Right lobe of liver (tissue), 6 donors: ENCODE data around the gene FAM32A. TPM values are rescaled to one million over a fixed set of nuclear protein-coding genes. Genes with fewer than 3 reads are reported as not detected.

Experiments used
- ATAC-seq, 4 donors: fragments of 200-7000 bp; cut with Tn5 transposase; one replicate each; pipeline ENCODE4 v1.9.1; 2020; ENCODE audit warnings: mild to moderate bottlenecking in 4 of 4, moderate library complexity in 4 of 4
- DNase-seq, 3 donors: peaks; one replicate each; pipeline ENCODE4 v3.0.0-alpha.2; 2020
- H3K27ac ChIP-seq, 3 donors: fragments of 200-600 bp; one replicate each; pipeline ENCODE4 v1.8.0; 2022
- H3K27me3 ChIP-seq, 2 donors: fragments of 200-600 bp; one replicate each; pipeline ENCODE4 v1.8.0; 2022
- H3K36me3 ChIP-seq, 4 donors: fragments of 200-600 bp; sonication (generic) in 1 of 4; one replicate each; pipeline versions ENCODE4 v1.5.1 to v1.8.0; 2017 to 2022; ENCODE audit warnings: control low read depth in 1 of 4
- H3K4me1 ChIP-seq, 4 donors: fragments of 200-600 bp; sonication (generic) in 1 of 4; one replicate each; pipeline versions ENCODE4 v1.5.1 to v1.8.0; 2017 to 2022; ENCODE audit warnings: control low read depth in 1 of 4
- H3K4me3 ChIP-seq, 3 donors: fragments of 200-600 bp; one replicate each; pipeline ENCODE4 v1.8.0; 2022
- H3K9me3 ChIP-seq, 4 donors: fragments of 200-600 bp; sonication (generic) in 1 of 4; one replicate each; pipeline versions ENCODE4 v1.5.1 to v1.8.0; 2017 to 2022; ENCODE audit warnings: control low read depth in 1 of 4
- POLR2A ChIP-seq: fragments of 450-650 bp; IDR thresholded peaks from one replicate; pipeline ENCODE4 v1.6.1; 2017; ENCODE audit warnings: antibody characterized with exemption, mild to moderate bottlenecking
- WGBS: methylation state at CpG from one replicate; pipeline ENCODE4 v1.1.6; 2018; ENCODE audit warnings: low coverage, low lambda C conversion rate; ENCODE audit not compliant: insufficient coverage; ENCODE audit errors: missing lambda C conversion rate; 5-methylcytosine and 5-hydroxymethylcytosine counted together
- intact Hi-C, 2 donors: fragments of 100-400 bp; cut with DNase I; formaldehyde crosslinking; loops; one replicate each; pipeline versions ENCODE4 v1.11.2 to v1.14.1; 2022
- total RNA-seq, 6 experiments: library from RNA; depleted of rRNA in 2 of 6; stranded (reverse); fragments of >200 nt in 2 of 6; fragmentation: NEBNext Ultra II Directional in 3 of 6; extraction: Animal tissue kit (Norgen Biotek cat#: 25700) in 3 of 6; gene quantifications; one replicate each; pipeline versions ENCODE4 v1.1.0 to v1.2.4, GENCODE V29; 2016 to 2023
- TF ChIP-seq, protein P1 (sequence below), 4 donors: fragments of 200-600 bp in 3 of 4; fragments of 450-650 bp in 1 of 4; IDR thresholded peaks; one replicate each; pipeline versions ENCODE4 v1.5.1 to v1.8.0; 2016 to 2022; ENCODE audit warnings: antibody characterized with exemption in 4 of 4, mild to moderate bottlenecking in 2 of 4
- donor health status: DM: no; HTN: yes; CAD: no.
- donor health status: DM: no; HTN: no; CAD: no.
- donor health status: DM: no; HTN: no; CAD: no.
- donor health status: DM: no; HTN: yes; CAD: no.
- donor health status: DM: no; HTN: yes; CAD: no.

FAM32A gene
- total RNA-seq, 6 experiments from 2014 or later: 32.1 to 65.8 (median 37.5) TPM

DNA sequence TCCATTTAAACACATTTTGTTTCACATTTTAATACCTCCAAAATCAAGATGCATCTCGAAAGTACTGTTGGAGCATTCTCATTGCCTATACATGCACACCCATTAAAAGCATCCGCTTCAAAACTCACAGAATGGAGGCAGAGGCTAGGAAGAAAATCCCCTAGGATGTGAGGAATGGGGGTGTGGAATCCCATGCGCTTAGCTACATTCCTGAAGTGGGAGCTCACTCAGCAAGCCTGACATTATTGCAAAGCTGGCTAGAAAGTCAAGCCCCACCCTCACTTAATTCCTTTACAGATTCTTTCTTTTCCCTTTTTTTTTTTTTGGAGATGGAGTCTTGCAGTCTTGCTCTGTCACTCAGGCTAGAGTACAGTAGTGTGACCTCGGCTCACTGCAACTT is 4.6 kb upstream of the FAM32A start:
- ATAC-seq (no peak), DNase-seq (no peak)
- Histone ChIP-seq H3K4me1 (peaks cover 0 to 5% (median 0%) of the 10 kb centered on the region in 4 donors), H3K9me3 (no peaks in the 10 kb centered on the region), H3K4me3 (no peak overlapping the region), H3K36me3 (no peaks in the 10 kb centered on the region), H3K27ac (no peak overlapping the region), H3K27me3 (no peaks in the 10 kb centered on the region)
- no peak for TF ChIP-seq POLR2A
- TF ChIP-seq, protein P1, sequence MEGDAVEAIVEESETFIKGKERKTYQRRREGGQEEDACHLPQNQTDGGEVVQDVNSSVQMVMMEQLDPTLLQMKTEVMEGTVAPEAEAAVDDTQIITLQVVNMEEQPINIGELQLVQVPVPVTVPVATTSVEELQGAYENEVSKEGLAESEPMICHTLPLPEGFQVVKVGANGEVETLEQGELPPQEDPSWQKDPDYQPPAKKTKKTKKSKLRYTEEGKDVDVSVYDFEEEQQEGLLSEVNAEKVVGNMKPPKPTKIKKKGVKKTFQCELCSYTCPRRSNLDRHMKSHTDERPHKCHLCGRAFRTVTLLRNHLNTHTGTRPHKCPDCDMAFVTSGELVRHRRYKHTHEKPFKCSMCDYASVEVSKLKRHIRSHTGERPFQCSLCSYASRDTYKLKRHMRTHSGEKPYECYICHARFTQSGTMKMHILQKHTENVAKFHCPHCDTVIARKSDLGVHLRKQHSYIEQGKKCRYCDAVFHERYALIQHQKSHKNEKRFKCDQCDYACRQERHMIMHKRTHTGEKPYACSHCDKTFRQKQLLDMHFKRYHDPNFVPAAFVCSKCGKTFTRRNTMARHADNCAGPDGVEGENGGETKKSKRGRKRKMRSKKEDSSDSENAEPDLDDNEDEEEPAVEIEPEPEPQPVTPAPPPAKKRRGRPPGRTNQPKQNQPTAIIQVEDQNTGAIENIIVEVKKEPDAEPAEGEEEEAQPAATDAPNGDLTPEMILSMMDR (IDR thresholded peaks at IDR 0.05): no peak
- WGBS: 54% methylated on average over 4 of the region's 4 CpGs
- intact Hi-C loops: loop anchor here in 1 of 2 donors (5.0 kb wide), 1 partner anchor 138 kb away; no protein-coding TSS in a partner anchor

DNA sequence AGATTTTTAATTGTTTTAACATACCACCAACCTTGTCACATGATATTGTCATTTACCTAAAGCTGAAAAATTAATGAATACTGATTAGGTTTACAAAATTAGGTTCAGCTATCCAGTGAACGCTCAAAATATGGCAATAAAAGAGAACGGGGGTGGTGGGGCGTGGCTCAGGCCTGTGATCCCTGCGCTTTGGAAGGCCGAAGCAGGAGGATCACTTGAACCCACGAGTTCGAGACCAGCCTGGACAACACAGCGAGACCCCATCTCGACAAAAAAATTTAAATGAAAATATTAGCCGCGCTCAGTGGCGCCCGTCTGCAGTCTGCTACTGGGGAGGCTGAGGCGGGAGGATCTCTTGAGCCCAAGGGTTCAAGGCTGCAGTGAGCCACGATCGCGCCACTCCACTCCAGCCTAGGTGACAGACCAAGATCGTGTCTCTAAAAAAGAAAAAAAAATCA is 516 bp upstream of the FAM32A start:
- intact Hi-C loops: loop anchor here in 1 of 2 donors (5.0 kb wide), 1 partner anchor 142 kb away; no protein-coding TSS in a partner anchor
- Histone ChIP-seq H3K36me3 (peaks cover 0 to 14% (median 4%) of the 10 kb centered on the region in 4 donors), H3K27ac (peak overlapping the region in 1 of 3 donors; percentile 16), H3K4me3 (peak overlapping the region; percentile 86 to 97 (median 88)), H3K27me3 (no peaks in the 10 kb centered on the region), H3K4me1 (peaks cover 0 to 11% (median 2%) of the 10 kb centered on the region in 4 donors), H3K9me3 (no peaks in the 10 kb centered on the region)
- 37% methylated on average over 18 of the region's 18 CpGs for WGBS
- TF ChIP-seq, protein P1 (IDR thresholded peaks at IDR 0.05): no peak
- no peak for TF ChIP-seq POLR2A
- ATAC-seq: no peak
- DNase-seq: no peak

DNA sequence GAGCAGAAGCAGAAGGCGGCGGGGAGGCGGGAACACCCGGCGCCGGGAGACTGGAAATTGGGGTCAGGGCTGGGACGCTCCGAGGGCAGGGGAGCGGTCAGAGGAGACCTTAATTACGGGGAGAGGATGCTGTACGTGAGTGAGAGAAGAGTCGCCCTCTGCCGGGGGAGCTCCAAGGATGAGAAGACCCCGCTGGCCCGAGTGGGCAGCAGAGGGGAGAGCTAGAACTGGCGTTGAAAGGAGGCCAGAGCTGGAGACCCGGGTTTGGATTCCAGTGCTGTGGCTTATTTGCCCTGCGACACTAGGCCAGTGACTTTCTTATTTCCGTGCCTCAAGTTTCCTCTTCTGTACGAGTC is 536 bp downstream of the FAM32A start:
- H3K9me3 ChIP-seq: no peaks in the 10 kb centered on the region
- intact Hi-C loops: no loop called here
- no peaks in the 10 kb centered on the region for H3K27me3 ChIP-seq
- WGBS: 0% methylated on average over 17 of the region's 20 CpGs
- TF ChIP-seq, protein P1 (IDR thresholded peaks at IDR 0.05): peak in 3 of 4 donors; percentile 22 to 33 (median 30)
- no peak for TF ChIP-seq POLR2A
- ATAC-seq: peak; percentile 28 to 34 (median 32)
- no peak for DNase-seq
- H3K4me3 ChIP-seq: peak overlapping the region; percentile 86 to 97 (median 88)
- peaks cover 0 to 24% (median 7%) of the 10 kb centered on the region in 4 donors for H3K36me3 ChIP-seq
- peaks cover 0 to 11% (median 2%) of the 10 kb centered on the region in 4 donors for H3K4me1 ChIP-seq
- peak overlapping the region; percentile 55 to 76 (median 73) for H3K27ac ChIP-seq

DNA sequence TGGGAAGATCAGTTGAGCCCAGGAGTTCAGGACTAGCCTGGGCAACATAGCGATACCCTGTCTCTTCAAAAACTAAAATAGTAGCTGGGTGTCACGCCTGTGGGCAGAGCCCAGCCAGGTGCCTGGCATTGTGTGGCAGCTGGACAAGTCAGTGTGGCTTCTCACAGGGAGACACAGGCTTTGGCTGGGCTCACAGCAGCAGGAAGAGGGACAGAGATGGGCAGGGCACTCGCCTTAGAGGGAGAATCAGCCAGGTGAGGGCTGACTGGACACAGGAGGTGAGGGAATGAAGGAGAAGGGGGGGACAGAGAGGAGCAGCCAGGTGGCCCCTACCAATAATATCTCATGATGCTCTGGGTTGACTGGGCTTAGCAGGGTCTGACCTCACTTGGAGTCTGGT is 3.3 kb downstream of the FAM32A start:
- ATAC-seq (no peak), DNase-seq (no peak)
- H3K27me3 ChIP-seq: no peaks in the 10 kb centered on the region
- H3K27ac ChIP-seq: no peak overlapping the region
- 94% methylated on average over 2 of the region's 3 CpGs for WGBS
- no peak for TF ChIP-seq POLR2A
- TF ChIP-seq, protein P1 (IDR thresholded peaks at IDR 0.05): no peak
- peaks cover 0 to 11% (median 2%) of the 10 kb centered on the region in 4 donors for H3K4me1 ChIP-seq
- H3K9me3 ChIP-seq: no peaks in the 10 kb centered on the region
- peaks cover 7 to 40% (median 16%) of the 10 kb centered on the region in 4 donors for H3K36me3 ChIP-seq
- H3K4me3 ChIP-seq: no peak overlapping the region
- intact Hi-C loops: no loop called here
